ENCODE measurements around the gene AIFM1.
"Not testable (repeated sequence)": the region's sequence is repeated elsewhere in the genome, so short reads cannot be mapped to it uniquely, and the experiment has no call there.

Gene AIFM1

DNA sequence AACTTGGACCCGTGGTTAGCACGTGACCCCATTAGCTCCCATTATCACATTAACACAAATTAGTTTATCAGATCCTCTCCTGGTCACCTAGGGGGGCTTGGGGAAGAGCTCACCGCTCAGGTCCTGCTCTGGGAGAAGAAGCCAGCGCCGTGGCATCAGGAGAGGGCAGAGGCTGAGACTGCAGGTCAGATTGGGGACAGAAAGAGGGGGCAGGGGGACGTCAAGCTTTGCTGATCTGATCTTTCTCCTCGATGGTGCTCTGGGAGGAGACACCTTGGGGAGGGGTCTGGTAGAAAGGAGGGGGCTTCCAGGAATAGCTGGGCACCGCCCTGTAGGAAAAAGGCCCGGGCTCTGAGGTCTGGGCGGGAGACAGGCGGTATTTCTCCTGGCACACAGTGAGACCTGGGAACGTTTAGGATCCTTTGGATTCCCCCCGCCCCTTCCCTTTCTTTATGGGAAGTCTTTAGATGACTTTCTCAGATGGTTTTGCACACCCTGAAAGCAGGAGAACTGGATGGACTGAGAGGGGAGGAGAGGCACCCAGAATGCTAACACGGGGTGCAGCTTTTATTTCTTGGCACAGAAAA is 46.2 kb downstream of the AIFM1 start:
- DNase-seq (ENCODE audit: low read depth in 2 of 2), result no peak

DNA sequence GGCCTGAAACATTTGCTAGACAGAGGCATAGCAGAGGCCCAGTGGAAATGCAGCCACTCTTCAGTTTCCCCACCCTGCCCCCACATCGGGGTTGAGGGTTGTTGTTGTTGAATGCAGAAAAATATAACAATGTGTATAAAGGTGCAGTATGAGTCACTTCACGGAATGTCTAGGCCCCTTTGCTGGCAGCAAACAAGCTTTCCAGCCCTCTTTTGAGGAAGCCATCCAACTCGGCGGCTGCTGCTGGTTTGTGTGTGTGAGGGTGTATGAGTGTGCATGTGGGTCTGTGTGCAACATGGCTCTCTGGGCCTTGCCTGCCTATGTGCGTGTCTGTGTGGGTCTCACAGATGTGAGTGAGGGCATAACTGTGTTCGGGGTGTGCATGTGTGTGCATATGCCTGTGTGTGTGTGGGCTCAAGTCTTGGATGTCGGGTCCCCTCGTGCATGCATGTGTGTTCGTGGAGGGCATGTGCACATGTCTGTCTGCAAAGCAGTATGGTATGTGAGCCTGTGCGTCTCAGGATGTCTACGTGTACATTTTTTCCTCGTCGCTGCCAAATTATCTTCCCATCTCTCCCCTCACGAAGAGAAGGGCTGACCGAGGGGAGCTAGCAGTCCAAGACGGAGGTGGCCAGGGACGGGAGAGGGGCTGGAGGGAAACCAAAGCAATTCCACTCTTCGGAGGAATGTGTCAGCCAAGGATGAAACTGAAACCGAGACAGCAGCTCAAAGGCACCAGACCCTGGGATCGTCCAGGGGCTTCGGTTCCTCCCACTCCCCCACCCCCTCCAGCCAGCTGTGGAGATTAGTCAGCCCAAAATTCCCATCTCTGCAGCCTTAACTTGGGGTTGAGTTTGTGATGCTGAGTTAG is 47.0 kb downstream of the AIFM1 start:
- DNase-seq (ENCODE audit: low read depth in 2 of 2), result no peak

DNA sequence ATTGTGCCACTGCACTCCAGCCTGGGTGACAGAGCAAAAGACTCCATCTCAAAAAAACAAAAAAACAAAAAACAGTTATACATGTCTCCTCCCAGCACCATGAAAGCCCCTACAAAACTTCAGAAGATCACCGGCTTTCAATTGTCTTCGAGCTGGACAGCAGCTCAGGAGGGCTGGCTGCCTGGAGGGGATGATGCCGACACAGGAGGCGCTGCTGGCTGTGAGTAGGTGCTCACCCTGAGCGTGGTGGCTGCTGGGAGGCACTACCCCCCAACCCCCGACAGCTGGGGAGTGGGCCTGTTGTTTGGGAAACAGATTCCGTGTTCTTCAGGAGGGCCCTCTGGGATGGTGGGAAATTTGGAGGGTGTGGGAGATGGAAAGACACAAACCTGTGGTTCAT is 48.5 kb downstream of the AIFM1 start:
- no peak for DNase-seq (ENCODE audit: low read depth in 2 of 2)

DNA sequence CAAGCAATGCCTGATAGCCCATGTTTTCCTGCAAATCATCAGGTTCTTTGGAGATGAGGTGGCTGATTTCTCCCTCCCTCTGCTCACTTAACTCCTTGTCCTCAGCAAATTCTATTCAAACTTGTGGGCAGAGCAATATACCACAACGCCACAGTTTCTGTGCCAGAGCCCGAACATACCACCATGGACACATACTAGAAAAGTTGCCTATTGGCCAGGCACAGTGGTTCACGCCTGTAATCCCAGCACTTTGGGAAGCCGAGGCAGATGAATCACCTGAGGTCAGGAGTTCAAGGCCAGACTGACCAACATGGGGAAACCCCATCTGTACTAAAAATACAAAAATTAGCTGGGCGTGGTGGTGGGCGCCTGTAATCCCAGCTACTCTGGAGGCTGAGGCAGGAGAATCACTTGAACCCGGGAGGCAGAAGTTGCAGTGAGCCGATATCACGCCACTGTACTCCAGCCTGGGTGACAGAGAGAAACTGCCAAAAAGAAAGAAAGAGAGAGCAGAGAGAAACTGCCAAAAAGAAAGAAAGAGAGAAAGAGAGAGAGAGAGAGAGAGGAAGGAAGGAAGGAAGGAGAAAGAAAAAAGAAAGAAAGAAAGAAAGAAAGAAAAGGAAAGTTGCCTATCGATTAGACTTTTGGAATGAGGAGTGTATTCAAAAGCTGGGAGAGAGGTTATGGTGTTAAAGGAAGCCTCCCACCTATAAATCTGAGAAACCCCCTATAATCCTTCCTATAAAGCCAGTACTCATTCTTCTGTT is 50.3 kb downstream of the AIFM1 start:
- DNase-seq (ENCODE audit: low read depth in 2 of 2), result not testable (repeated sequence)

- DNase-seq (ENCODE audit: low read depth in 2 of 2), result no peak
These were observed 51.5 kb downstream of the AIFM1 start for GRCh38 chrX:130114141-130114588.

DNA sequence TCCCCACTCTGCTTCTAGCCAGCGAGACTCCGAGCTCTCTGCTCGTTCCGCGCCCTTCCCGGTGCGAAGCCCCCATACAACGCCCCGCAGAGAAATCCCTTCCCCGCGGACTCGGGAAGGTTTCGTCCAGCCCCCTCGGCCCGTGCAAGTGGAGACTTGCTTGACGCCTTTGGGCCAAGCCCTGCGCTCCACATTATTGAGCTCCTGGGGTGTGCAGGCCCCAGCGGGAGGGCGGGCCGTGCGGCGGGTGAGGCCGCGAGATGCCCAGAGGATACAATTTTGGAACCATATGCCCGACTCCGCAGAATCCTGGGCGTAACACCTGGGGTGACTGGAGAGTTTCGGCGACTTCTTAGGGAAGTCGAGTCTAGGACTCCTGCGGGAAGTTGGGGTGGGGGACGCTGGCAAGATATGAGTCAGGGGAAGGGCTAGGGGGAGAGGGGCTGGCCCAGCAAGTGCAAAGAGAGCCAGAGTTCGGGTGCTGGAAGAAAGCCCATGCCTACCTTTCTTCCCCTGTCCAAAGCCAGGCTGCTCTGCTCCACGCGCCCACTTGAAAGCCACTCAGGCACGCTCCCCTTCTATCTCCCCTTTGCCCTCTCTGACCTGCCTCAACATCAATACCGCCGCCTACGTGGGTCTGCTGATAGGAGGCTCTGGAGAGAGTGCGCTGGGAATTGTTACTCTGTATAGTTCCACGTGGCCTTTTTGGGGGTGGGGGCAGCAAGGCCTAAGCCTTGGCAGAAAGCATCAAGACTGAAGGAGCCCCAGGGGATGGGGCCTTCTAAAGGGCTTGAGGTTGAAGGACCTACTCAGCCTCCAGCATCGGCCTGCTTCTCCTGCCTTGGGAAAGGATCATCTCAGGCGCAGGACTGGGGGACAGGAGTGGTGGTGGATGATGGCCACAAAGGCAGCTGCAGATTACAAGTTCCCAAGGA is 54.2 kb downstream of the AIFM1 start:
- no peak for DNase-seq (ENCODE audit: low read depth in 2 of 2)

DNA sequence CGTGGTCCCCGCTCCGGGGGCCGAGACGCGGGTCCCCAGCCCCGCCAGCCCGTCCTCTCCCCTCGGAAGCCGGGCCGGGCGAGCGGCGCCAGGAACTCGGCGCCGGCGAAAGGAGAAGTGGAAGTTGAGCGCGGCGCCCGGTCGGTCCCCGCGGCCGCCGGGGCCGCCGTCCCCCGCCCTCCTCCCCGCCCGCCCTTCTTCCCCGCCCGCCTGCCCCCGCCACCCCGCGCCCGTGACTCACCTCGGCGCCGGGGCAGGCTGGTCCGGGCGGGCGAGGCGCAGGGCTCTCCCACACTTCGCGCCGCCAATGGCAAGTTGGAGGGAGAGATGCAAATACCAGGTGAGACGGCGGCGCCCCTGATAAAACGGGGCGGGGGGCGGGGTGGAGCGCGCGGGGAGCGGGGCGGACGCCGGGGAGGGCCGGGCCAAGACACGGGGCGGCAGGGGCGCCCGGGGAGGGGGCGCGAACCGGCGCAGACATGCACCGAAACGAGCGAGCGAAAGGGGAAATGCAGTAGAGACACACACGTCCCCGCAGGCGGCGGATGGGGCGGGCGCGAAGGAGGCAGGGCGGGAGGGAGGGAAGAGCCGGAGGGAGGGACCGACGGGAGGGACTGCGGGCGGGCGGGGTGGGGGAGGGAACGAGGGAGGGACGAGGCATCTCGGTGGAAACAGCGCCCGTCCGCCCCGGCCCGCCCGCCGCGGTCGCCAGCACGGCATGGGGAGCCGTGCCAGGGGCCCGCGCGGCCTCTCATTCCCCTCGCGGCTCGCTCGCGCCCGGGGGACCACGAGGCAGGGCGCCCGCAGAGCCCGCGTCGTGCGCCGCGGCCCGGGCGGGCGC is 55.0 kb downstream of the AIFM1 start, which contains the start of gene ELF4:
Gene ELF4, minus strand, starts transcription at position 119 of the 841 bp plus-strand sequence. CDS start 29,167 bp downstream, outside the sequence.
- peak in 1 of 2 donors; percentile 34 for DNase-seq (ENCODE audit: low read depth in 2 of 2)

DNA sequence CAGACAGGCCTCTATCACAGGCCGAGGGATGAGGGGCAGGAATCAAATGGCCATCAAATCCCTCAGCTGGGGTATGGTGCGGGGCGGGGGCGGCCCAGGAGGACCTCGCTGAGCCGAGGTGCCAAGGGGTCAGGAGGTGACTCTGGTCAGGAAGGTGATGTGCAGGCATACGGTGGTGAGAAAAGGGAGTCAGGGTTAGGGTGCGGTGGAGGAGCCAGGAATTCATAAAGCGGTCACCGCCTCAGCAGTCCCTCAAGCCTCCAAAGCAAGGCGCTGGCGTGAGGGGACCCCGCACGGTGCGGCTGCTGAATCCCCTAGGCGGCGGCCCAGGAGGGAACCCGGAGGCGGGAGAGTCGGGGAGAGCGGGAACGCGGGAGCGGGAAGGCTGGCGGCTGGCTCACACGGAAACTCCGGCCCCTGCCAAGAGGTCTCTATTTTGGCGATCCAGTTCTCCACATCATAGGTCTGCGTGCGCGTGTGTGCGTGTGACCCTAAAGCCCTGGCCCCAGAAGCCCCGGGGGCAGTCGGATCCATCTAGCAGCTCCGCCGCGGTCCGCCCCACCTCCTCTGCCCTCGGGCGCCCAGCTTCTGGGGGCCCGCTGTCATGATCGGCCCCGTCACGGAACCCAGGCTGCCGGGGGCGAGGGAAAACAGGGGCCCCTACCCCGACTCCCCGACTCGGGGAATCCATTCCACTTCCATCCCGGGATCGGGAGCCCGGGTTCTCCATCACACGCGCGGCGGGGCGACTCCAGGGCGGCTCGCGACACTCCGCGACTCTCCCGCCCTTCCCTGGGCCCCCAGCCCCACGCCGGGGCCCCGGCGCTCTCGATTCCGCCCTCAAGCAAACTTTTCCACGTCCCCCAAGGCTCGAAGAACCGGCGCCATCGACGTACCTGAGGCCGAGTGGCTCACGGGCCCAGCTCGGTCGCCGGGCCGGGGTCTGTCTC is 55.9 kb downstream of the AIFM1 start:
- no peak for DNase-seq (ENCODE audit: low read depth in 2 of 2)

DNA sequence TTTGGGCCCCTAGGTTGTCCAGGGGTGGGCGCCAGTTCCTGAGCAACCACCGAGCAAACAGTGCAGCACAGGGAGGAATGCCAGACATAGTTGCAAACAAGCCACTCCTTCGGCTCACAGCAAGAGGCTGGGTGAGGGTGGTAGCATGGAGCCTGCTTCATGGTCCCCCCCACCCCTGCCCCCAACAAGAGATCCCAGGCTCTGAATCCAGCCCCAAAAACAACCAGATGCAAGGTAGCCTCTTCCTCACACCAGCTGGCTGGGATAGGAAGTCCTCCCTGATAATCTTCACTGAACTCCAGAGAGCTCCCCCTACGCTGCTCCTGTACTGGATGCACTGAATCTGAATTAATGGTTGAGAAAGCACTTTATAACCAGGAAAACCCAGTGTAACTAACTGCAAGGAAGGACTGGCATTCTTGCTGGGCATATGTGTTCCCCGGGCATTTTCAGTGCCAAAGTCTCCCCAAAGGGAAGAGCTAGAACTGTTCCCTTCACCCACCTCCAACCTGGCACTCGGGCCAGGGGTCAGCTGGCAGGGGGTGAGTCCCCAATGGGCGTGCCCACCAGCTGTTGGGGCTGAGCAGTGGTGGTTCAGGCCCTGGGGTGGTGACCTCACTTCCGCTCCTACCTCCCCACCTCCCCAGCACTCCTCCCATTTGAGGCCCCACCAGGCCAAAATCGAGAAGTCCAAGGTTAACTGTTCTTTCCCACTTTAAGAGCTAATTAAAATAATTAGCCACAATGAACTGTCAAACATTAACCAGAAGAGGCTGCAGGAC is 56.8 kb downstream of the AIFM1 start:
- DNase-seq (ENCODE audit: low read depth in 2 of 2), result no peak

- no peak for DNase-seq (ENCODE audit: low read depth in 2 of 2)
These were observed 59.6 kb downstream of the AIFM1 start for GRCh38 chrX:130106071-130106470.

DNA sequence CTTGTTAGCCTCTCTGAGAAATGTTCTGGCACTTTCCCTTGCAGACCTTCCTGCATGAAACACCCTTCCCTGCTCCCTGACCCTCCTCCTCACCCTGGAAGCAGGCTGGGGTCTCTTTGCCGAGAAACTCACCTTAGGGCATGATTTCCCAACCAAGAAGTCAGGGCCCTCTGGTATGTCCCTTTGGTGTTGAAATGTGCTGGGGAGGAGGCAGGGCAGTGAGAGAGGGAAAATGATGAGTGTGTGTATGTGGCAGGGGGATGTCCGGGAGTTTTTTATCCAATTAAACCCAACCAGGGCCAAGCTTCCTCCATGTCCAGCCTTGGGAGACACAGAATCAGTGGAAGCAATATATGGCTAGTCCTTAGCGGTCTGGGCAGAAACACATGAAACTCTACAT is 60.4 kb downstream of the AIFM1 start:
- DNase-seq (ENCODE audit: low read depth in 2 of 2), result no peak

DNA sequence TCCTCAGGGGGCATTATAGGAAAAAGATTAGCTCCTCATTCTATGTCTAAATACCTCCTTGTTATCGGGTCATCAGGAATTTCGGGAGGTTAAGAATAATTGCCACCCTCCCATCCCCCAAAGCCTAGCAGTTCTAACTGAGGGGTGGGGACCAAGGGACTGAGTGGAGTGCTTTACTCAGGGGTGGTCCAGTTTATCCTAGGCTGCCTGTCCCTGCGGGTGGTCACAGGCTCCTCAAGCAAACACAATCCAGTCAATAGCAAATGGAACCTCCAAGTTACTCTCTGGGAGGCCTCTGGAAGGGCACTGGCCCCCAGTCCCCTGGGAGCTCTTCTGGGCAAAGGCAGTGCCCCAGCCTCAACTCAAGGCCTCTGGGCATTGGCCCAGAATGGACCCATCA is 62.0 kb downstream of the AIFM1 start:
- DNase-seq (ENCODE audit: low read depth in 2 of 2), result no peak

GRCh38 chrX:130100180-130100579 is 65.5 kb downstream of the AIFM1 start:
- DNase-seq (ENCODE audit: low read depth in 2 of 2), result no peak

DNA sequence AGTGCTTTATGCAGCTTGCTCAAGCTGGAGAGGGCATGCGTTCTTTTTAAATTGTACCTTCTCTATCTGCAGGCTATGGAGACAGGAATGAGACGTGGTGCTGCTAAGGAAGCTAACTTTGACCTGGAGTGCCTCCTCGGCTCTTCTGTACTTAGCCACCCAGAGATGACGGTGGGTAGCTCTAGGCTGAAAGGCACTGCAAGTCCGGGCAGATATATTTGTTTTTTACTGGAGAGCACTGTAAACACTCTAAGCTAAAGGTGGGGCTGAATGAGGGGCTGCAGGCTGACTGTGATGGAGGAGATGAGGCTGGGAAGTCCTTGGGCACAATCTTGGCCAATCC is 67.5 kb downstream of the AIFM1 start:
- DNase-seq (ENCODE audit: low read depth in 2 of 2), result no peak

- no peak for DNase-seq (ENCODE audit: low read depth in 2 of 2)
These were observed 68.0 kb downstream of the AIFM1 start for GRCh38 chrX:130097507-130098209.

DNA sequence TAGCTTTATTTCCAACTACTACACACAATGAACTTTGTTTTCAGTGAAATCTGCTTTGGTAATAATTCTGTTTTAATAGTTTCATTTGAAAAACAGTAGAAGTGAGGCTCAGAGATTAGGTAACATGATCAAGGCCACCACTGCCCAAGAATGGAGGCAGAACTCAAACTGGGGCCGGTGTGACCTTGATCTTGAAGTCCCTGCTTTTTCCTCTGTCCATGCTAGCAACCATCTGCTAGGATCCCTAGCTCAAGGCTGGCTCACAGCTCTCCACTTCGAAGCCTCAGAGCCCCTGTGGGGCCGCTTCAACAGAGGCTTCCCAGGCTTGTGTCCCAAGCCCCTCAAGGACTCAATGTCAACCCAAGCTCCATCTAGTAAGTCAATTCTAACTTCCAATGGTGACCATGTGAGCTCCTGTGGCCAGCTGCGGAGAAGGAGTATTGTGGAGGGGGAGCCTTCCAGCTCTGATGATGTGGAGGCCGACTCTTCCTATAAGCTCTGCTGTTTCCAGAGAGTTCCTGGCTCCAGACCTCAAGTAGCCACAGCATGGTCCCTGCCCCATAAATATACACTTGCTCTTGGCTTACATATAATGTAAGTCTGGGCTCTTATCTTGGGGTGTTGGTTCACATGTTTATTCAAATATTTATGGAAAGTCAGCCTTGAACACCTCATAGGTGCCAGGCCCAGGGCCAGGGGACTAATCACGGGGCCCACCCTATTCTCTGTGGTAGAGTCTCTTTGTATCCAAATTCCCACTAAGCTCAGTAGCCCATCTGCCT is 70.2 kb downstream of the AIFM1 start:
- no peak for DNase-seq (ENCODE audit: low read depth in 2 of 2)

GRCh38 chrX:130094696-130095095 is 70.9 kb downstream of the AIFM1 start:
- no peak for DNase-seq (ENCODE audit: low read depth in 2 of 2)

Data from stimulated activated CD8-positive, alpha-beta memory T cell treated with anti-CD3 and anti-CD28 coated beads, Interleukin-7, amount 100 ng/mL, for 1 hour (primary cell).